ENCODE measurements around the gene GPR3.
A peak's percentile ranks its signal among the peaks of the same experiment; 100 is the strongest.
"Not testable (repeated sequence)": the region's sequence is repeated elsewhere in the genome, so short reads cannot be mapped to it uniquely, and the experiment has no call there.

GPR3 gene

DNA sequence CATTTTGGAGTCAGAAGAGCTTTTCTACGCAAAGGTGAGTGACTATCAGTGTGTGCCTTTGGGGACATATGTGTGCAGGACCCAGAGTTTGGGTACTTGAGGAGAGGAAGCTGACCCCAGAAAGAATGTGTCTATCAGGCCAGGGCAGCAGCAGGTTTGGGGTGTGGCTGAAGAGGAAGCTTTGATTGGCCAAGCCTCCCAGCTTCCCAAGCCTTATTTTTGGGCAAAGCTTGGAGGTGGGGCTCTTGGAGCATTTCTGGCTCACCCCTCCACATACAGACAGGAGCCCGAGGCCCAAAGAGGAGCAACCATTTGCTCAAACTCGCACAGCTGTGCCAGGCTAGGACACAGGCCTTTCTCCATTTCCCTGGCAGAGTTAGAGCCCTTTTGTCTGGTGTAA lies 4.7 kb downstream of the GPR3 start:
- Mint-ChIP-seq H3K4me3 (no peak overlapping the region), H3K4me1 (ENCODE audit: low read depth) (peaks cover 17% of the 10 kb centered on the region), H3K27ac (peak overlapping the region; percentile 22), H3K36me3 (ENCODE audit: low read depth) (peaks cover 3% of the 10 kb centered on the region), H3K9me3 (no peaks in the 10 kb centered on the region), H3K27me3 (no peaks in the 10 kb centered on the region)
- no peak for DNase-seq

DNA sequence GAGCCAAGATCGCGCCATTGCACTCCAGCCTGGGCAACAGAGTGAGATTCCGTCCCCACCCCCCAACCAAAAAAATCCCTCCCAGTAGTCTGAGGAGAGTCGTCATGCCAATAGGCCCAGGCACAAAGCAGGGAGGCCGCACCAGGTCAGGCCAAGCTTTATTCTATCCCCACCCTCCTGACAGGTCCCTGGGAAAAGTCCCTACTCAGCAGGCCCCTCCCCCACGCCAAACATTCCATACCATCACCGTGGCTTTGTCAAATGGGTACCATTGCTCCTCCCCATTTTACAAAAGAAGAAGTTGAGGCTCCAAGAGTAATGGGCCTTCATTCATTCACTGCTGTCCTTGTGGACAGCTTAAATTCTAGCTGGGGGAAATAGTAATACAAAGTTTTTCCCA lies 5.3 kb downstream of the GPR3 start:
- no peak for DNase-seq
- Mint-ChIP-seq H3K27ac (no peak overlapping the region), H3K36me3 (ENCODE audit: low read depth) (peaks cover 2% of the 10 kb centered on the region), H3K27me3 (no peaks in the 10 kb centered on the region), H3K9me3 (no peaks in the 10 kb centered on the region), H3K4me3 (no peak overlapping the region), H3K4me1 (ENCODE audit: low read depth) (peaks cover 15% of the 10 kb centered on the region)

DNA sequence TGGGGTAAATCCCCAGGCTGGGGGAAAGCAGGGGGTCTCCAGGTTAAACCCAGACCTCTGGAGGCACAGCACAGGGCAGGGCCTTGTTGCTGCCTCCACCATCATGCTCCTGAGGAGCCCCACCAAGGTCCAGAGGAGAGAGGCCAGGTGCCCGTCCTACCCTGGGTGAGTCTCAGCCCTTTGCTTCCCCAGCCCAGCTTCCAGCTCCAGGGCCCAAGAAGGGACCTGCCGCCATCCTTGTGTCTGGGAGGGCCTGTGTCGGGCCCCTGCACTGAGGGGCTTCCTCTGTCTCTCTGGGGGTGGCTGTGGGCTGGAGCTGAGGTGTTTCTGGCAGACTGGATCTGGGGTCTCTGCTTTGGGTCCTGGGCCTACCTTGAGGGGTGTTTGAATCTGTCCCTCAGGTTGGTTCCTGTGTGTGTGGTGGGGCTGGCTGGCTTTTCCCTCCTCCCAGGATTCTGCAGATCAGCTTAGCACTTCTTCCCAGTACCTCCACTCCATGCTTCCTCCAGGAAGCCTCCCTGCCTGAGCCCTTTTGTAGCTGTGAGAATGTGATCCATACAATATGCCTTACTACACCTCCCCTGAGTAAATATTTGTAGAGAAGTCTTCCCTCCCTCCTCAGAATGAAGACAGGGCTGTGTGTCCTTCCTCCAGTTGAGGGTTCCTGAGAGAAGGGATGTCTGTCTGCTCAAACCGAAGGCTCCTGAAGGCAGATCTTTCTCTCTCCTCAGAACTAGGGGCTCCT lies 6.2 kb downstream of the GPR3 start:
- H3K27me3 Mint-ChIP-seq, result no peaks in the 10 kb centered on the region

DNA sequence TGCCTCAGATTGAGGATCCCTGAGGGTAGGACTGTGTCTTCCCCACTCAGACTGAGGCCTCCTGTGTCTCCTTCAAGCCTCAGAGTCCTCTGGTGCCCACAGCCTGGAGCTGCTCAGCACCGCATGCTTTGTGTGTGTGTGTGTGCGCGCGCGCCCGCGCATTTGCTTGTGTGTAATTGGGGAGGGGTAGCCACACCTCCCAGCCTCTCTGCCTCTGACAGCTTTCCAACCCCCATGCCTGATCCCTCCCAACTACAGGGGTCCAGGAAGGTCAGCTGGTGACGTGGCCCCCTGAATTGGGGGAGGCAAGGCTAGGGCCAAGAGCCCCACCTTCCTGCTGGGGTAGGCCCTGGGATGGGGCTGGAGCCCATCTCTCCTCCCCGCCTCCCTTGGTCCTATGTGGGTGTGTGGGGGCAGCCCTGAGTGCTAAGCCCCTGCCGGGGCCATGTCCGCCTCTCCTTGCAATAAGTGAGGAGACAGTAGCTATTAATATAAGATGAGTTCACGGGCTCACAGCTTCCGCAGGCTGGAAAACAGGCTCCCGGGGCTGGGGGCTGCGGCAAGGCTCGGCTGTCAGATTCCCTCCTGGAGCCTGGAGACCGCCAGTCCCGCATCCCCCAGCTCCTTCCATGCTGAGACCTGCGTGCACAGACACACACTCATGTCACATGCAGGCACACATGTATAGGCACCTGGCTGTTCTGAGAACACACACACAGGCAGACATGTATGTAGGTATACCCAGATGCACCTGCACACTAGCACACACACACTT lies 7.0 kb downstream of the GPR3 start:
- no peaks in the 10 kb centered on the region for H3K9me3 Mint-ChIP-seq
- no peaks in the 10 kb centered on the region for H3K27me3 Mint-ChIP-seq
- H3K36me3 Mint-ChIP-seq (ENCODE audit: low read depth), result peaks cover 2% of the 10 kb centered on the region
- peaks cover 25% of the 10 kb centered on the region for H3K4me1 Mint-ChIP-seq (ENCODE audit: low read depth)
- H3K27ac Mint-ChIP-seq, result no peak overlapping the region
- no peak for DNase-seq
- H3K4me3 Mint-ChIP-seq, result no peak overlapping the region

More for the DNA sequence above, 6.2 kb downstream of the GPR3 start:
- Mint-ChIP-seq H3K4me1 (ENCODE audit: low read depth) (peaks cover 17% of the 10 kb centered on the region), H3K27ac (peak overlapping the region; percentile 42), H3K36me3 (ENCODE audit: low read depth) (peaks cover 2% of the 10 kb centered on the region), H3K9me3 (no peaks in the 10 kb centered on the region), H3K4me3 (no peak overlapping the region)
- no peak for DNase-seq

DNA sequence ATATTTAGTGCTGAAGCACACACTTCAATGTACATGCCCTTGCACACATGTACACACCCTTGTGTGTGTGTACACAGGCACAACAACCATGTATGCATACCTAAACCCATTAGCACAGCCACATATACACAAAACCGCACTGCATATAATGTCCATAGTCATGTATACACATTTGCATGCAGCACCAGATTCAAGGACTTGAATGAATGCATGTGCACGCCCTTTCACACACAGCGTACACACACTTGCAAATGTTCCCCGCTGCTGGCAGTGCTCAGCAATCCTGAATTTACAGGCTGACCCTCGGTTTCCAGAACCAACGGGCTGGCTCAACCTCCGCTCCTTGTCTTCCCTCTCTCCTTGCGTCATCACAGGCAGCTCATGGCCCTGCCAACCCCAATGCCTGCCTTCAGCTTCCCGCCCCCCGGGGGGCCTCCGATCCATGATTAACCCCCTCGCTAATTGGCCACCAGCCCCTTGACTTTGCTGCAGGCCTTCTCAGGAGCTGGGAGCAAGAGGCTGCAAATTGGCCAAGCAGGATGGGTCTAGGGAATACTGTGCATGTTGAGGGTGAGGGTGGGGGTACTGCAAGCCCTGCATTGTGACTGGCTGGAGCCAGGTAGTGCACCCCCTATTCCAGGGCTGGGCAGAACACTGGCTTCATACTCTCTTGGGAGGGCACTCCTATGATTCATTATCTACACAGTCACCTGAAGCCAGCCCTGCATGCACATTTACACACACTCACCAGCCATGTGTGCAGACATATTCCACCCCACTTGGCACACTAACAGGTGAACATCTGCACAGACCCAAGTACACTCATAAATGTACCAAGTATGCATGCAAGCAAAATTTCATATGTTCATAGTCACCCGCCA lies 7.9 kb downstream of the GPR3 start:
- peaks cover 20% of the 10 kb centered on the region for H3K4me1 Mint-ChIP-seq (ENCODE audit: low read depth)
- DNase-seq, result no peak
- no peaks in the 10 kb centered on the region for H3K9me3 Mint-ChIP-seq
- peaks cover 4% of the 10 kb centered on the region for H3K36me3 Mint-ChIP-seq (ENCODE audit: low read depth)
- H3K27ac Mint-ChIP-seq, result no peak overlapping the region
- H3K4me3 Mint-ChIP-seq, result no peak overlapping the region
- no peaks in the 10 kb centered on the region for H3K27me3 Mint-ChIP-seq

DNA sequence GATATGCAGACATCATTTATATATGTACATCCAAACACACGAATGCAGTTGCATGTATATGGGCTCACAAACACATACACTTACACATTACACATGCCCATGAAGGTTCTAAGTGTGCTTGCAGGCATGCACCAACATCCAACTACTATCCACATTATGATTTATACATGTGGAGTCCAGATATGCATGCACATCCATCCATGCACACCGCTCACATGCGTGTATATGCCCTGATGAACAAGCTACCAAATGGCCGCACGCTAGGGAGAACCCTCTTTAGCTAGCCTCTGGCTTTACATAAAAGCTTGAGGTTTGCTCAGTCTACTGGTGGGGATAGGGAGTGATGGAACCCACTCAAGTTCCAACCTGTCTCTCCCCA lies 8.5 kb downstream of the GPR3 start:
- no peak for DNase-seq
- Mint-ChIP-seq H3K27me3 (no peaks in the 10 kb centered on the region), H3K4me1 (ENCODE audit: low read depth) (peaks cover 20% of the 10 kb centered on the region), H3K36me3 (ENCODE audit: low read depth) (peaks cover 8% of the 10 kb centered on the region), H3K9me3 (no peaks in the 10 kb centered on the region), H3K4me3 (no peak overlapping the region), H3K27ac (no peak overlapping the region)

DNA sequence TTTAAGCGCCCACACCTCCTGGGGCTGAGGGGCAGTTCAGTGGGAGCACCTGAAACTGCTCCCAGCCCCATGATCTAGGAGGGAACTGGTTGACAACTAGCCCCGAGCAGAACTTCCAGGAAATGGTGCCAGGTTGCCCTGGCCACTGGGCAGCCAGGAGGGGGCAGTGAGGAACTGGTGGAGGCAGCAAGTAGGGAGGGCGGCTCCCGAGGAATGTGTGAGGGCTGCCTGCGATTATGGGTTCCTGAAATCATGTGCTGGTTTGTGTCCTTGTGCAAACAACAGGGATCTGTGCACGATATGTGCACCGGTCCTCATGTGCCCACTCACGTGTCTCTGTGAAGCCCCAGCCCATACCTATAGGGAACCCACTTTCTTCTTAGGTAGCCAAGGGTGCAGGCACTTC lies 9.9 kb downstream of the GPR3 start:
- Mint-ChIP-seq H3K27me3 (no peaks in the 10 kb centered on the region), H3K9me3 (no peaks in the 10 kb centered on the region), H3K27ac (peak overlapping the region; percentile 85), H3K4me1 (ENCODE audit: low read depth) (peaks cover 20% of the 10 kb centered on the region), H3K36me3 (ENCODE audit: low read depth) (peaks cover 20% of the 10 kb centered on the region), H3K4me3 (no peak overlapping the region)
- no peak for DNase-seq

DNA sequence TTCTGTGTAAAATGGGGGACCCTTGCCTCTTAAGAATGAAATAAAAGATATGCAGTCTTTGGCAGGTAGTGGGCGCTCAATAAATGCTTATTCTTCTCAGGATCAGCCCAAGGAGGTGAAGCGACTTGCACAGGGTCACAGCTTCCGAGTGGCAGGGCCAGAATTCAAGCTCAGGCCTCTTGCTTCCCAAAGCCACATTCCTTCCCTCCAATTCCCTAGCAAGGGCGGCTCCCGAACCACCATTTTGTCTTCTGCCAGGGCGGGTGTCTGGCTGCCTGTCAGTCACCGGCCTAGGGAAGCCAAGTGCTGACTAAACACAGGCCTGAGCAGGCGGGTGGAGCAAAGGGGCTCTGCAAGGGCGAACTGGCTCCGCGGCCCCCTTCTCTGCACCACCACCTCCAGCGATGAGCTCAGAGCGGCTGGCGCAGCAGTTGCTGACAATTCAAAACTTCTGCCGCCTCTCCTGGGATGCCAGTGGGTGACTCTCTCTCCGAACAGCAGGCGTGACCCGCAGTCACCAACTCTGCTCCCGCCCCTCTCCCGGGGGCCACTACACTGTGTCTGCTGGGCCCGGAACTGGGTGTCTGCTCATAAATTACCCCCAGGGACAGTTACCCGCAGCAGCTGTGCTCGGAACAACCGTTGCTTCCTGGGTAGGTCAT lies 10.8 kb downstream of the GPR3 start:
- H3K4me1 Mint-ChIP-seq (ENCODE audit: low read depth), result peaks cover 20% of the 10 kb centered on the region
- H3K27ac Mint-ChIP-seq, result peak overlapping the region; percentile 85
- peaks cover 28% of the 10 kb centered on the region for H3K36me3 Mint-ChIP-seq (ENCODE audit: low read depth)
- peak; percentile 56 for DNase-seq
- no peak overlapping the region for H3K4me3 Mint-ChIP-seq
- H3K27me3 Mint-ChIP-seq, result no peaks in the 10 kb centered on the region
- H3K9me3 Mint-ChIP-seq, result no peaks in the 10 kb centered on the region

DNA sequence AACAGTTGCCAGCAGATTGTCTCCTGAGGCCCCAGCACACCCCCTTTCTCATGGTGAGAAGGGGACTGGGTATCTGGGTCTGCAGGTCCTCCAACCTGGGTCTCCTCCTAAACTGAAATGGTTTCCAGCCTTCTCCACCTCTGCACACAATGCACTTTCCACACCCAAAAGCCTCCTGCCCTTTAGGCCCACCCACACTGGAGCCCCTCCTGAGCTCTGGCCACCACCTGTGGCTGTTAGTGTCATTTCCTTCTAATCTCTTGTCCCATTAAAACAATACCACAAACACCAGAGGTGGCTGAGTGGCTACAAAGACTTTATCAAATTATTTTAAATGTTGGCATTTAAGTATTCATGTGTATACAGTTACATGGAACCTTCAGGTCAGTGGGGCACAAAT lies 11.5 kb downstream of the GPR3 start:
- Mint-ChIP-seq H3K4me1 (ENCODE audit: low read depth) (peaks cover 20% of the 10 kb centered on the region), H3K9me3 (no peaks in the 10 kb centered on the region), H3K27ac (peak overlapping the region; percentile 85), H3K36me3 (ENCODE audit: low read depth) (peaks cover 35% of the 10 kb centered on the region), H3K4me3 (no peak overlapping the region), H3K27me3 (no peaks in the 10 kb centered on the region)
- no peak for DNase-seq

DNA sequence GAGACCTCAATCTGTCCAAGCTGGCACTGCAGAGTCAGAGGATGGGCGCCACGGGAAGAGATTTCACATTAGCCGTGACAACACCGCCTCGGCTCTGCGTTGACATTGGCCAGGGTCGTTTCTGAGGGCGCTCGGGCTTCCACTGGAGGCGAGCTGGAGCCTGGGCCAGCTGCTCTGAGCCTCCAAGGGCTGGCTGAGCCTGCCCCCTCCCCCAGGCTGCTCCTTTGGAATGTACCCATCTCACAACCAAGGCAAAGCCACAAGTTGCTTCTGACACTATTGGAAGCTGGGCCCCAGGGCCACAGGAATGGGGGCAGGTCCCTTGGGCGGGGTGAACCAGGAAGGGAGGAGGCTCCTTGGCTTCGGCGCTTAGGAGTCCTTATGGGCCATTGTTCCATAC lies 12.7 kb downstream of the GPR3 start:
- Mint-ChIP-seq H3K4me3 (no peak overlapping the region), H3K27ac (no peak overlapping the region), H3K9me3 (no peaks in the 10 kb centered on the region), H3K36me3 (ENCODE audit: low read depth) (peaks cover 42% of the 10 kb centered on the region), H3K4me1 (ENCODE audit: low read depth) (peaks cover 20% of the 10 kb centered on the region), H3K27me3 (no peaks in the 10 kb centered on the region)
- no peak for DNase-seq

DNA sequence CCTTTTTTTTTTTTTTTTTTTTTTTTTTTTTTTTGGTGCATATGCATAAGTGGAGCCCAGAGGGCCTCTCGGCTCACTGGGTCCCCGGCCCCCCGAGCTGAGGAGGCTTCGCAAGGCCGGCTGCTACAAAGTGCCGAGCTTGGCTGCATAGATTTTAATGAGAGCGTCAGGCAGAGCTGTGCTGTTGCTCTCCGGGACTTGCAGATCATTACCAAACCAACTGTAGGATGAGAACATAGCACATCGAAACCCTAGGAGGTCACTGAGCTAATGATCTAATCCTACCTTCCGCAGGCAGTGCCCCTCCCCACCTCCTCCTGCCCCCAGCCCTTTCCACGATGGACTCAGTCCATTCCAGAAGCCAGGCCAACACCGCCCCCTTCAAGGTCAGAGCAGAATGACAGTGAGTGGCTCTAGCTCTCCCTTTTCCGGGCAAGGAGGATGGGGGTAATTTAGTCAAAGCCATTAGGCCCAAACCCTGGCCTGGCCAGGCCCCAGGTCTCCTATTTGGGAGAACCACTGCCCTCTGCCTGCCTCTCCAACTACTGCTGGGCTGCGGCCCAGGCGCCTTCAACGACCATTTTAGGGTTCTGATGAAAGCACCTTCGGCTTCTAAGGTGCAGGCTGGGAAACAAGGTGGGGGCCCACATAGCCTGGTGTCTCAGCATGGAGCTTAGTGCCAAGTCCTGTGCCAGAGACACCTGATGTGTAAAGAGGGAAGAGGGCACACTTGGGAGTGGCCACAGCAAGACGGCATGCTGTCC lies 13.4 kb downstream of the GPR3 start:
- Mint-ChIP-seq H3K36me3 (ENCODE audit: low read depth) (peaks cover 49% of the 10 kb centered on the region), H3K4me1 (ENCODE audit: low read depth) (peaks cover 20% of the 10 kb centered on the region), H3K27ac (peak overlapping the region; percentile 65)
- H3K4me3 Mint-ChIP-seq, H3K9me3 Mint-ChIP-seq, H3K27me3 Mint-ChIP-seq, DNase-seq: not testable (repeated sequence)

DNA sequence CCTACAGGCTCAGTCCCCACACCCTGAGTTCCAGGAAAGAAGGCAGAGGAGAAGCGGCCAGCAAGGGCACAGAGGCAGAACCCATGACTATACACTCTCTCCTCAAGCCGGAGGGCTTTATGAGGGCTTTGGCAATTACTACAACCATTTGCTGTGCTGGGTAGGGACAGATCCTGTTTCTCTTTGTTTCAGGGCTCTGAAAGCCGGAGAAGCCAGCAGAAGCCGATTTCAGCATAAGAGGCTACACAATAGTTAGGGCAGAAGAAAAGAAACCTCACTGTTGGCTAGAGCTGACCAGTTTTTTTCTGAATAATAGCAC lies 13.9 kb downstream of the GPR3 start:
- Mint-ChIP-seq H3K9me3 (no peaks in the 10 kb centered on the region), H3K4me1 (ENCODE audit: low read depth) (peaks cover 20% of the 10 kb centered on the region), H3K27ac (peak overlapping the region; percentile 65), H3K4me3 (no peak overlapping the region), H3K36me3 (ENCODE audit: low read depth) (peaks cover 54% of the 10 kb centered on the region), H3K27me3 (no peaks in the 10 kb centered on the region)
- DNase-seq, result no peak

DNA sequence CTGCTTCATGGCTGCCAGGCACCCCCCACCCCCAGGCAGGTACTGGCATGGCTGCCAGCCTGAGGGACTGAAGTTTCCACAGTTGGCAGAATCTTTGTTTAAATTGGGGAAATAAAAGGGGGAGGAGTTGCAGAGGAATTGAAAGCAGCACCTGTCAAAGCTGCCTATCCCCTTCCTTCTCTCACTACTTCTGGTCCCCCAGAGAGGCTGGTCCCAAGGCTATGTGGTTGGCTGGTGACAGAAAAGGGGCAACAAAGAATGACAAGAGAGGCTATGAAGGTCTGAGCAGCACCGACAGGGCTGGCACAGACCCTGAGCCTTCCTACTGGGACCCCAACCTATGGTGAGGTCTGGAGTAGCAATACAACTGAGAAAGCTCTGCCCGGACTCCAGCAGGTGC lies 14.4 kb downstream of the GPR3 start:
- peaks cover 17% of the 10 kb centered on the region for H3K4me1 Mint-ChIP-seq (ENCODE audit: low read depth)
- H3K27me3 Mint-ChIP-seq, H3K9me3 Mint-ChIP-seq, DNase-seq, H3K4me3 Mint-ChIP-seq: not testable (repeated sequence)
- H3K36me3 Mint-ChIP-seq (ENCODE audit: low read depth), result peaks cover 57% of the 10 kb centered on the region
- H3K27ac Mint-ChIP-seq, result peak overlapping the region; percentile 8

DNA sequence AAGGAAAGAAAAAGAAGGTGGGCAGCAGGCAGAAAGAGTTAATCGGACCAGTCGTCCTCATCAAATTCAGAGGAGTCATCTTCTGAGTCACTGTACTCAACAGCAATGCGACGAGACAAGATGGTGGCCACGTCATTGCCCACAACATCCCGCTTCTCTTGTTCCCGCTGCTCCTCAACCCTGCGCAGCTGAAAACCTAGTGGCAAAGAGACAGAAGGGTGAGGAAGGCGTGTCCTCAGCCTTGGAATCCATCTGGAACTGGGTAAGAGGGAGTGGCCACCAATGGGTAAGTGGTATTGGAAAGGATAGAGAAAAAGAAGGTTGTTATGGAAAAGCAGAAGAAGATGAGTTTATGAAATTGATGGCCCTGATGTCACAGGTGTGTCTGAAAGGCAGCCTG lies 15.7 kb downstream of the GPR3 start:
- no peak for DNase-seq
- H3K27ac Mint-ChIP-seq, result peak overlapping the region; percentile 58
- H3K36me3 Mint-ChIP-seq (ENCODE audit: low read depth), result peaks cover 69% of the 10 kb centered on the region
- no peaks in the 10 kb centered on the region for H3K9me3 Mint-ChIP-seq
- no peak overlapping the region for H3K4me3 Mint-ChIP-seq
- peaks cover 12% of the 10 kb centered on the region for H3K4me1 Mint-ChIP-seq (ENCODE audit: low read depth)
- H3K27me3 Mint-ChIP-seq, result no peaks in the 10 kb centered on the region
